HepG2 (cell line): ENCODE measurements around the gene UTS2R. TPM values are rescaled to one million over a fixed set of nuclear protein-coding genes. Genes with fewer than 3 reads are reported as not detected.

Experiments
- AHR ChIP-seq: IDR thresholded peaks from 2 replicates; pipeline ENCODE4 v1.6.1; 2018; ENCODE audit warnings: missing genetic modification reagents, missing compliant biosample characterization
- ARNT2 ChIP-seq: sonication (generic); formaldehyde crosslinking; IDR thresholded peaks from 2 replicates; pipeline ENCODE4 v1.8.0; 2022; ENCODE audit warnings: mild to moderate bottlenecking, low read depth, missing genetic modification reagents, moderate library complexity
- BORCS8-MEF2B ChIP-seq: sonication (generic); formaldehyde crosslinking; IDR thresholded peaks from 2 replicates; pipeline ENCODE4 v1.8.0; 2022; ENCODE audit warnings: mild to moderate bottlenecking, missing genetic modification reagents
- CBFB ChIP-seq: sonication (generic); formaldehyde crosslinking; IDR thresholded peaks from 2 replicates; pipeline ENCODE4 v1.4.0; 2020; ENCODE audit warnings: missing genetic modification reagents
- ELF3 ChIP-seq: IDR thresholded peaks from 2 replicates; pipeline ENCODE4 v1.6.1; 2016; ENCODE audit warnings: missing genetic modification reagents, missing compliant biosample characterization
- FOSL2 ChIP-seq: sonication (generic); formaldehyde crosslinking; IDR thresholded peaks from 2 replicates; pipeline ENCODE4 v1.4.0; 2020; ENCODE audit warnings: missing genetic modification reagents
- KLF15 ChIP-seq: sonication (generic); formaldehyde crosslinking; IDR thresholded peaks from 2 replicates; pipeline ENCODE4 v1.8.1; 2023; ENCODE audit warnings: borderline replicate concordance, mild to moderate bottlenecking, inconsistent platforms, missing genetic modification reagents, mixed read lengths
- KMT2A ChIP-seq: sonication (generic); formaldehyde crosslinking; IDR thresholded peaks from 2 replicates; pipeline ENCODE4 v1.4.0; 2020; ENCODE audit warnings: missing genetic modification reagents
- NFAT5 ChIP-seq: sonication (generic); formaldehyde crosslinking; IDR thresholded peaks from 2 replicates; pipeline ENCODE4 v1.4.0; 2020; ENCODE audit warnings: missing genetic modification reagents
- SALL1 ChIP-seq: sonication (generic); formaldehyde crosslinking; IDR thresholded peaks from 2 replicates; pipeline ENCODE4 v1.8.0; 2022; ENCODE audit warnings: mild to moderate bottlenecking, missing genetic modification reagents
- SOX13 ChIP-seq, 3 experiments: fragments of 450-650 bp in 1 of 3; sonication (generic) in 1 of 3; formaldehyde crosslinking in 1 of 3; IDR thresholded peaks in 2 of 3; conservative IDR thresholded peaks in 1 of 3; 2 replicates each; pipeline versions ENCODE4 v1.5.0 to v1.6.1; 2016 to 2020; ENCODE audit warnings: antibody characterized with exemption in 1 of 3, mild to moderate bottlenecking in 1 of 3, missing compliant biosample characterization in 1 of 3, missing genetic modification reagents in 1 of 3, moderate library complexity in 1 of 3
- THRA ChIP-seq: sonication (generic); formaldehyde crosslinking; IDR thresholded peaks from 2 replicates; pipeline ENCODE4 v1.4.0; 2020; ENCODE audit warnings: missing genetic modification reagents, borderline replicate concordance
- ZBTB7A ChIP-seq: sonication (generic); formaldehyde crosslinking; IDR thresholded peaks from 2 replicates; pipeline ENCODE4 v1.8.0; 2022; ENCODE audit warnings: mild to moderate bottlenecking, missing genetic modification reagents
- ZC3H13 ChIP-seq: sonication (generic); formaldehyde crosslinking; IDR thresholded peaks from 2 replicates; pipeline ENCODE4 v1.8.1; 2023; ENCODE audit warnings: mild to moderate bottlenecking, missing genetic modification reagents, moderate library complexity
- ZFY ChIP-seq: sonication (generic); formaldehyde crosslinking; IDR thresholded peaks from 2 replicates; pipeline ENCODE4 v1.4.0; 2020; ENCODE audit warnings: missing genetic modification reagents
- ZNF24 ChIP-seq: fragments of 450-650 bp; IDR thresholded peaks from 2 replicates; pipeline ENCODE4 v1.6.1; 2017; ENCODE audit warnings: antibody characterized with exemption, mild to moderate bottlenecking
- ZNF572 ChIP-seq: sonication (generic); formaldehyde crosslinking; IDR thresholded peaks from 2 replicates; pipeline ENCODE4 v1.5.1; 2020; ENCODE audit warnings: mild to moderate bottlenecking, missing genetic modification reagents
- ZNF639 ChIP-seq: conservative IDR thresholded peaks from 2 replicates; pipeline ENCODE4 v1.6.1; 2018; ENCODE audit warnings: missing genetic modification reagents
- ZNF784 ChIP-seq: sonication (generic); formaldehyde crosslinking; IDR thresholded peaks from 2 replicates; pipeline ENCODE4 v1.5.1; 2020; ENCODE audit warnings: missing genetic modification reagents, mild to moderate bottlenecking, borderline replicate concordance
- polyA plus RNA-seq, 8 experiments: library from polyadenylated mRNA; depleted of rRNA in 3 of 8; stranded (reverse) in 7 of 8; unstranded in 1 of 8; fragments of >200 nt; fragmentation: Illumina TruSeq in 4 of 8; extraction: Trizol in 4 of 8; gene quantifications; 2 replicates each; pipeline versions ENCODE4 v1.2.1 to v1.2.3, GENCODE V29; 2011 to 2016; ENCODE audit warnings: low read depth in 4 of 8, missing spikeins in 1 of 8, mixed read lengths in 1 of 8; ENCODE audit not compliant: insufficient read depth in 1 of 8
- total RNA-seq, 5 experiments: library from RNA; depleted of rRNA; stranded (reverse); fragments of >200 nt; fragmentation: Illumina TruSeq; extraction: Trizol; gene quantifications; 2 replicates each; pipeline ENCODE4 v1.2.3, GENCODE V29; 2016; ENCODE audit warnings: low read depth in 1 of 5

The UTS2R gene
- total and polyA plus RNA-seq, 2 of the 13 experiments (the other 11 are each of a cell fraction or from before 2014, with no cell fraction given), result 0.13 to 0.15 TPM

GRCh38 chr17:82384730-82385481, 13.3 kb downstream of the UTS2R start (continued):
- no peak for TF ChIP-seq ZNF784 (CRISPR knock-in tag)
- peak; percentile 42; the same call in 1 of the 2 replicates for TF ChIP-seq BORCS8-MEF2B (CRISPR knock-in tag)
- TF ChIP-seq FOSL2 (CRISPR knock-in tag), result peak; percentile 89
- TF ChIP-seq SALL1 (CRISPR knock-in tag), result peak; percentile 66; the same call in 1 of the 2 replicates
- TF ChIP-seq NFAT5 (CRISPR knock-in tag), result 0 out of 2 replicates have a peak, but pooled peaks have one; percentile 24
- 0 out of 2 replicates have a peak, but pooled peaks have one; percentile 54 for TF ChIP-seq KLF15 (CRISPR knock-in tag)
- no peak for TF ChIP-seq AHR (CRISPR knock-in tag)
- TF ChIP-seq ZNF639 (CRISPR knock-in tag), result no peak
- peak; percentile 41 for TF ChIP-seq ZFY
- TF ChIP-seq ELF3 (CRISPR knock-in tag), result peak; percentile 37; the same call in 1 of the 2 replicates
- TF ChIP-seq ZNF572 (CRISPR knock-in tag), result peak; percentile 66; the same call in 1 of the 2 replicates
- no peak for TF ChIP-seq ZNF24
- TF ChIP-seq ZBTB7A, result peak; percentile 23; the same call in 1 of the 2 replicates
- TF ChIP-seq ARNT2 (CRISPR knock-in tag), result peak; percentile 65; the same call in 1 of the 2 replicates
- TF ChIP-seq SOX13 (IDR thresholded peaks at IDR 0.05), result no peak
- TF ChIP-seq SOX13 (CRISPR knock-in tag; conservative IDR thresholded peaks at IDR 0.05 in 1 of 2, IDR thresholded peaks at IDR 0.05 in 1 of 2), result peak in 1 of 2 experiments; percentile 55; a peak in 2 of 4 replicates
- TF ChIP-seq KMT2A, result 0 out of 2 replicates have a peak, but pooled peaks have one; percentile 23
- TF ChIP-seq ZC3H13 (CRISPR knock-in tag), result no peak
- TF ChIP-seq CBFB (CRISPR knock-in tag), result 0 out of 2 replicates have a peak, but pooled peaks have one; percentile 13
- TF ChIP-seq THRA (CRISPR knock-in tag), result peak; percentile 100
